ENCODE measurements around the gene SRGAP3. TPM values are rescaled to one million over a fixed set of nuclear protein-coding genes. Genes with fewer than 3 reads are reported as not detected.

The SRGAP3 gene
- total and polyA plus RNA-seq, 10 of the 15 experiments (the other 5 are each of a cell fraction or from before 2014, with no cell fraction given): 0.32 to 1.7 (median 0.99) TPM

DNA sequence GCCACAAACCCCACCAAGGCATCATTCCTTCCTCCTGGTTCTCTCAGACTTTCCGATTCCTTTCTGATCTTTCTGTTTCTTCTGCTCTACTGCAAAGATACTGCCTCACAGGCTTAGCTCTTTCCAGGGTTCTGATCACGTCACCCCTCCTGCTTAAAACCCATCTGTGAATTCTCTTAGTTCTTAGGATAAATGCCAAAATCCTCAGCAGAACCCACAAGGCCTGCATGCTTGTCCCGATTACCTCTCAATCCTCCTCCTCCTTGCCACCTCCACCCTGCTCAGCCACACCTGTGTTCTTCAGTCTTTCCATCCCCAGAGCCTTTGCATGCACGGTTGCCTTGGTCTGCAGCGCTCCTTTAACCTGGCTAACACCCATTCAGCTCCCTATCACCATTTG lies 84.0 kb downstream of the SRGAP3 start (continued):
- TF ChIP-seq KAT2A (conservative IDR thresholded peaks at IDR 0.05; ENCODE audit: control insufficient read depth, low read depth, low read length) (no peak), EP300 (IDR thresholded peaks at IDR 0.05; ENCODE audit: borderline replicate concordance in 1 of 2, control insufficient read depth in 1 of 2, low read depth in 2 of 2, low read length in 2 of 2) (no peak), RELA (IDR thresholded peaks at IDR 0.05; ENCODE audit: borderline replicate concordance, partially characterized antibody) (no peak), BCL11A (IDR thresholded peaks at IDR 0.05; ENCODE audit: low read depth, low read length) (no peak), SREBF2 (IDR thresholded peaks at IDR 0.05; ENCODE audit: low read length) (no peak), RFX5 (IDR thresholded peaks at IDR 0.05; ENCODE audit: low read depth, low read length) (no peak), IRF4 (IDR thresholded peaks at IDR 0.05; ENCODE audit: low read depth, low read length) (no peak), NR2F1 (conservative IDR thresholded peaks at IDR 0.05) (no peak)
- TF ChIP-seq, protein P1, sequence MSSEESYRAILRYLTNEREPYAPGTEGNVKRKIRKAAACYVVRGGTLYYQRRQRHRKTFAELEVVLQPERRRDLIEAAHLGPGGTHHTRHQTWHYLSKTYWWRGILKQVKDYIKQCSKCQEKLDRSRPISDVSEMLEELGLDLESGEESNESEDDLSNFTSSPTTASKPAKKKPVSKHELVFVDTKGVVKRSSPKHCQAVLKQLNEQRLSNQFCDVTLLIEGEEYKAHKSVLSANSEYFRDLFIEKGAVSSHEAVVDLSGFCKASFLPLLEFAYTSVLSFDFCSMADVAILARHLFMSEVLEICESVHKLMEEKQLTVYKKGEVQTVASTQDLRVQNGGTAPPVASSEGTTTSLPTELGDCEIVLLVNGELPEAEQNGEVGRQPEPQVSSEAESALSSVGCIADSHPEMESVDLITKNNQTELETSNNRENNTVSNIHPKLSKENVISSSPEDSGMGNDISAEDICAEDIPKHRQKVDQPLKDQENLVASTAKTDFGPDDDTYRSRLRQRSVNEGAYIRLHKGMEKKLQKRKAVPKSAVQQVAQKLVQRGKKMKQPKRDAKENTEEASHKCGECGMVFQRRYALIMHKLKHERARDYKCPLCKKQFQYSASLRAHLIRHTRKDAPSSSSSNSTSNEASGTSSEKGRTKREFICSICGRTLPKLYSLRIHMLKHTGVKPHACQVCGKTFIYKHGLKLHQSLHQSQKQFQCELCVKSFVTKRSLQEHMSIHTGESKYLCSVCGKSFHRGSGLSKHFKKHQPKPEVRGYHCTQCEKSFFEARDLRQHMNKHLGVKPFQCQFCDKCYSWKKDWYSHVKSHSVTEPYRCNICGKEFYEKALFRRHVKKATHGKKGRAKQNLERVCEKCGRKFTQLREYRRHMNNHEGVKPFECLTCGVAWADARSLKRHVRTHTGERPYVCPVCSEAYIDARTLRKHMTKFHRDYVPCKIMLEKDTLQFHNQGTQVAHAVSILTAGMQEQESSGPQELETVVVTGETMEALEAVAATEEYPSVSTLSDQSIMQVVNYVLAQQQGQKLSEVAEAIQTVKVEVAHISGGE (CRISPR knock-in tag; IDR thresholded peaks at IDR 0.05): no peak

DNA sequence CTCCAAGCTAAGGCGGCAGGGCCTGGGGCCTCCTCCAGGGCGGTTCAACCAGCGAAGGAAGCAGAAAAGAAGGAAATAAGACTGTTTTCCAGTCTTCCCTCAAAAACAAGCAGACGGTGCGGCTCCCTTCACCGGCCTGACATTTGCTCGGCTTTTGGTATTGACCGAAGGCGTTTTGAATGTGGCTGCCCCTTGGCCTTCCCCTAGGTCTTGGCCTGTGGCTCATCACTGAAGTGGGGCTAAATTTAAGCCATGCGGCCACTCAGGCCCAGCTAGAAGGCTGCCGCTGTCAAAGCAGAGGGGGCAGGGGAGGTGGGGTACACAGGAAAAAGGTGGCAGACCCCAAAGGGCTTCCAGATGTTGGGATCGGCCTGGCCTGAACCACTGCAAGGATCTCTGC lies 86.2 kb downstream of the SRGAP3 start:
- FAIRE-seq (no peak), DNase-seq (ENCODE audit: low read depth, low spot score) (no peak), ATAC-seq (no peak)
- no peak overlapping the region for H2AFZ ChIP-seq (ENCODE audit: control insufficient read depth, low read depth, low read length)
- POLR2A ChIA-PET: no interaction called here
- H3K36me3 ChIP-seq (ENCODE audit: control insufficient read depth in 2 of 2, insufficient read depth in 2 of 2, low read length in 1 of 2): no peaks in the 10 kb centered on the region
- RAD21 ChIA-PET (ENCODE audit: unreplicated experiment): no interaction called here
- no TSS peak for BruUV-seq (replicated peaks)
- no peaks in the 10 kb centered on the region for H3K79me2 ChIP-seq (ENCODE audit: control insufficient read depth, insufficient read depth, low read length)
- no peak overlapping the region for H3K9ac ChIP-seq (ENCODE audit: control insufficient read depth, insufficient read depth, low read length)
- H3K4me2 ChIP-seq (ENCODE audit: control insufficient read depth, insufficient read depth): no peak overlapping the region
- no peaks in the 10 kb centered on the region for H4K20me1 ChIP-seq (ENCODE audit: control insufficient read depth, insufficient read depth)
- H3K27me3 ChIP-seq (replicated peaks in 1 of 2; ENCODE audit: control insufficient read depth in 2 of 2, insufficient read depth in 2 of 2, low read length in 1 of 2): no peaks in the 10 kb centered on the region
- no peaks in the 10 kb centered on the region for H3K9me3 ChIP-seq (replicated peaks; ENCODE audit: control insufficient read depth, insufficient read depth, low read length)
- H3K27ac ChIP-seq (ENCODE audit: control insufficient read depth, insufficient read depth): no peak overlapping the region
- intact Hi-C loops (cut with micrococcal nuclease; ENCODE audit: unreplicated experiment) (no loop called here), in situ Hi-C loops (cut with MboI) (no loop called here)
- WGBS (ENCODE audit: insufficient coverage, insufficient replicate concordance, low lambda C conversion rate, missing lambda C conversion rate): 90% methylated on average over 12 of the region's 12 CpGs
- CTCF ChIA-PET: no interaction called here
- peaks cover 10% of the 10 kb centered on the region for H3K4me1 ChIP-seq (ENCODE audit: control insufficient read depth, insufficient read depth, low read length)
- SMC1A ChIA-PET (ENCODE audit: uncharacterized antibody, unreplicated experiment): no interaction called here
- no peak overlapping the region for H3K4me3 ChIP-seq
- TF ChIP-seq, protein P2, sequence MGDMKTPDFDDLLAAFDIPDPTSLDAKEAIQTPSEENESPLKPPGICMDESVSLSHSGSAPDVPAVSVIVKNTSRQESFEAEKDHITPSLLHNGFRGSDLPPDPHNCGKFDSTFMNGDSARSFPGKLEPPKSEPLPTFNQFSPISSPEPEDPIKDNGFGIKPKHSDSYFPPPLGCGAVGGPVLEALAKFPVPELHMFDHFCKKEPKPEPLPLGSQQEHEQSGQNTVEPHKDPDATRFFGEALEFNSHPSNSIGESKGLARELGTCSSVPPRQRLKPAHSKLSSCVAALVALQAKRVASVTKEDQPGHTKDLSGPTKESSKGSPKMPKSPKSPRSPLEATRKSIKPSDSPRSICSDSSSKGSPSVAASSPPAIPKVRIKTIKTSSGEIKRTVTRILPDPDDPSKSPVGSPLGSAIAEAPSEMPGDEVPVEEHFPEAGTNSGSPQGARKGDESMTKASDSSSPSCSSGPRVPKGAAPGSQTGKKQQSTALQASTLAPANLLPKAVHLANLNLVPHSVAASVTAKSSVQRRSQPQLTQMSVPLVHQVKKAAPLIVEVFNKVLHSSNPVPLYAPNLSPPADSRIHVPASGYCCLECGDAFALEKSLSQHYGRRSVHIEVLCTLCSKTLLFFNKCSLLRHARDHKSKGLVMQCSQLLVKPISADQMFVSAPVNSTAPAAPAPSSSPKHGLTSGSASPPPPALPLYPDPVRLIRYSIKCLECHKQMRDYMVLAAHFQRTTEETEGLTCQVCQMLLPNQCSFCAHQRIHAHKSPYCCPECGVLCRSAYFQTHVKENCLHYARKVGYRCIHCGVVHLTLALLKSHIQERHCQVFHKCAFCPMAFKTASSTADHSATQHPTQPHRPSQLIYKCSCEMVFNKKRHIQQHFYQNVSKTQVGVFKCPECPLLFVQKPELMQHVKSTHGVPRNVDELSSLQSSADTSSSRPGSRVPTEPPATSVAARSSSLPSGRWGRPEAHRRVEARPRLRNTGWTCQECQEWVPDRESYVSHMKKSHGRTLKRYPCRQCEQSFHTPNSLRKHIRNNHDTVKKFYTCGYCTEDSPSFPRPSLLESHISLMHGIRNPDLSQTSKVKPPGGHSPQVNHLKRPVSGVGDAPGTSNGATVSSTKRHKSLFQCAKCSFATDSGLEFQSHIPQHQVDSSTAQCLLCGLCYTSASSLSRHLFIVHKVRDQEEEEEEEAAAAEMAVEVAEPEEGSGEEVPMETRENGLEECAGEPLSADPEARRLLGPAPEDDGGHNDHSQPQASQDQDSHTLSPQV (IDR thresholded peaks at IDR 0.05): no peak
- TF ChIP-seq PAX5 (IDR thresholded peaks at IDR 0.05; ENCODE audit: borderline replicate concordance, low read depth, low read length) (no peak), ZBED1 (IDR thresholded peaks at IDR 0.05; ENCODE audit: borderline replicate concordance) (no peak)
- TF ChIP-seq, protein P3, sequence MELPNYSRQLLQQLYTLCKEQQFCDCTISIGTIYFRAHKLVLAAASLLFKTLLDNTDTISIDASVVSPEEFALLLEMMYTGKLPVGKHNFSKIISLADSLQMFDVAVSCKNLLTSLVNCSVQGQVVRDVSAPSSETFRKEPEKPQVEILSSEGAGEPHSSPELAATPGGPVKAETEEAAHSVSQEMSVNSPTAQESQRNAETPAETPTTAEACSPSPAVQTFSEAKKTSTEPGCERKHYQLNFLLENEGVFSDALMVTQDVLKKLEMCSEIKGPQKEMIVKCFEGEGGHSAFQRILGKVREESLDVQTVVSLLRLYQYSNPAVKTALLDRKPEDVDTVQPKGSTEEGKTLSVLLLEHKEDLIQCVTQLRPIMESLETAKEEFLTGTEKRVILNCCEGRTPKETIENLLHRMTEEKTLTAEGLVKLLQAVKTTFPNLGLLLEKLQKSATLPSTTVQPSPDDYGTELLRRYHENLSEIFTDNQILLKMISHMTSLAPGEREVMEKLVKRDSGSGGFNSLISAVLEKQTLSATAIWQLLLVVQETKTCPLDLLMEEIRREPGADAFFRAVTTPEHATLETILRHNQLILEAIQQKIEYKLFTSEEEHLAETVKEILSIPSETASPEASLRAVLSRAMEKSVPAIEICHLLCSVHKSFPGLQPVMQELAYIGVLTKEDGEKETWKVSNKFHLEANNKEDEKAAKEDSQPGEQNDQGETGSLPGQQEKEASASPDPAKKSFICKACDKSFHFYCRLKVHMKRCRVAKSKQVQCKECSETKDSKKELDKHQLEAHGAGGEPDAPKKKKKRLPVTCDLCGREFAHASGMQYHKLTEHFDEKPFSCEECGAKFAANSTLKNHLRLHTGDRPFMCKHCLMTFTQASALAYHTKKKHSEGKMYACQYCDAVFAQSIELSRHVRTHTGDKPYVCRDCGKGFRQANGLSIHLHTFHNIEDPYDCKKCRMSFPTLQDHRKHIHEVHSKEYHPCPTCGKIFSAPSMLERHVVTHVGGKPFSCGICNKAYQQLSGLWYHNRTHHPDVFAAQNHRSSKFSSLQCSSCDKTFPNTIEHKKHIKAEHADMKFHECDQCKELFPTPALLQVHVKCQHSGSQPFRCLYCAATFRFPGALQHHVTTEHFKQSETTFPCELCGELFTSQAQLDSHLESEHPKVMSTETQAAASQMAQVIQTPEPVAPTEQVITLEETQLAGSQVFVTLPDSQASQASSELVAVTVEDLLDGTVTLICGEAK (IDR thresholded peaks at IDR 0.05; ENCODE audit: borderline replicate concordance): no peak
